Endothelial cell of umbilical vein (primary cell): ENCODE results near the gene SOX15.

ENCODE experiments used
- POLR2AphosphoS5 ChIP-seq: IDR thresholded peaks from 2 replicates; pipeline ENCODE4 v1.6.1; 2012; ENCODE audit warnings: low read depth, mild to moderate bottlenecking, control low read depth, low read length, moderate library complexity; ENCODE audit not compliant: insufficient read depth
- TF ChIP-seq, protein P1 (sequence below), 2 donors: IDR thresholded peaks; 1 replicate in 1 of 2; 2 replicates in 1 of 2; pipeline ENCODE4 v1.5.1; 2011; ENCODE audit warnings: low read length in 2 of 2, mild to moderate bottlenecking in 2 of 2, moderate library complexity in 2 of 2, control low read depth in 1 of 2, inconsistent platforms in 1 of 2, low read depth in 1 of 2; ENCODE audit not compliant: insufficient read depth in 1 of 2; ENCODE audit errors: extremely low read depth in 1 of 2
- TF ChIP-seq, protein P2 (sequence below): IDR thresholded peaks from 2 replicates; pipeline ENCODE4 v1.6.1; 2011; ENCODE audit not compliant: insufficient read depth, insufficient read length

DNA sequence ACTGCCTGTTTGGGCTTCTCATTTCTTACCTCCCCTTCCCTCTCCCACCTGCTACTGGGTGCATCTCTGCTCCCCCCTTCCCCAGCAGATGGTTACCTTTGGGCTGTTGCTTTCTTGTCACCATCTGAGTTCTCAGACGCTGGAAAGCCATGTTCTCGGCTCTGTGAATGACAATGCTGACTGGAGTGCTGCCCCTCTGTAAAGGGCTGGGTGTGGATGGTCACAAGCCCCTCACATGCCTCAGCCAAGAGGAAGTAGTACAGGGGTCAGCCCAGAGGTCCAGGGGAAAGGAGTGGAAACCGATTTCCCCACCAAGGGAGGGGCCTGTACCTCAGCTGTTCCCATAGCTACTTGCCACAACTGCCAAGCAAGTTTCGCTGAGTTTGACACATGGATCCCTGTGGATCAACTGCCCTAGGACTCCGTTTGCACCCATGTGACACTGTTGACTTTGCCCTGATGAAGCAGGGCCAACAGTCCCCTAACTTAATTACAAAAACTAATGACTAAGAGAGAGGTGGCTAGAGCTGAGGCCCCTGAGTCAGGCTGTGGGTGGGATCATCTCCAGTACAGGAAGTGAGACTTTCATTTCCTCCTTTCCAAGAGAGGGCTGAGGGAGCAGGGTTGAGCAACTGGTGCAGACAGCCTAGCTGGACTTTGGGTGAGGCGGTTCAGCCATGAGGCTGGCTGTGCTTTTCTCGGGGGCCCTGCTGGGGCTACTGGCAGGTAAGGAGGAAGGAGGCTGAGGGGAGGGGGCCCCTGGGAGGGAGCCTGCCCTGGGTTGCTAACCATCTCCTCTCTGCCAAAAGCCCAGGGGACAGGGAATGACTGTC lies 10.7 kb downstream of the SOX15 start, which contains the start of gene CD68:
- TF ChIP-seq, protein P1, sequence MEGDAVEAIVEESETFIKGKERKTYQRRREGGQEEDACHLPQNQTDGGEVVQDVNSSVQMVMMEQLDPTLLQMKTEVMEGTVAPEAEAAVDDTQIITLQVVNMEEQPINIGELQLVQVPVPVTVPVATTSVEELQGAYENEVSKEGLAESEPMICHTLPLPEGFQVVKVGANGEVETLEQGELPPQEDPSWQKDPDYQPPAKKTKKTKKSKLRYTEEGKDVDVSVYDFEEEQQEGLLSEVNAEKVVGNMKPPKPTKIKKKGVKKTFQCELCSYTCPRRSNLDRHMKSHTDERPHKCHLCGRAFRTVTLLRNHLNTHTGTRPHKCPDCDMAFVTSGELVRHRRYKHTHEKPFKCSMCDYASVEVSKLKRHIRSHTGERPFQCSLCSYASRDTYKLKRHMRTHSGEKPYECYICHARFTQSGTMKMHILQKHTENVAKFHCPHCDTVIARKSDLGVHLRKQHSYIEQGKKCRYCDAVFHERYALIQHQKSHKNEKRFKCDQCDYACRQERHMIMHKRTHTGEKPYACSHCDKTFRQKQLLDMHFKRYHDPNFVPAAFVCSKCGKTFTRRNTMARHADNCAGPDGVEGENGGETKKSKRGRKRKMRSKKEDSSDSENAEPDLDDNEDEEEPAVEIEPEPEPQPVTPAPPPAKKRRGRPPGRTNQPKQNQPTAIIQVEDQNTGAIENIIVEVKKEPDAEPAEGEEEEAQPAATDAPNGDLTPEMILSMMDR (IDR thresholded peaks at IDR 0.05; ENCODE audit: extremely low read depth in 1 of 2, insufficient read depth in 1 of 2, low read depth in 1 of 2, low read length in 2 of 2), result no peak
- TF ChIP-seq, protein P2, sequence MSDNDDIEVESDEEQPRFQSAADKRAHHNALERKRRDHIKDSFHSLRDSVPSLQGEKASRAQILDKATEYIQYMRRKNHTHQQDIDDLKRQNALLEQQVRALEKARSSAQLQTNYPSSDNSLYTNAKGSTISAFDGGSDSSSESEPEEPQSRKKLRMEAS, result peak; percentile 44
- peak; percentile 98 for TF ChIP-seq POLR2AphosphoS5
